HG02885 (cell line): ENCODE measurements around the gene GRIPAP1.

ENCODE experiments used
- ATAC-seq: cut with Tn5 transposase; IDR thresholded peaks from one replicate; pipeline ENCODE4 v1.9.1; 2021; ENCODE audit warnings: mild to moderate bottlenecking; ENCODE audit not compliant: unreplicated experiment, poor library complexity

Gene GRIPAP1, protein sequence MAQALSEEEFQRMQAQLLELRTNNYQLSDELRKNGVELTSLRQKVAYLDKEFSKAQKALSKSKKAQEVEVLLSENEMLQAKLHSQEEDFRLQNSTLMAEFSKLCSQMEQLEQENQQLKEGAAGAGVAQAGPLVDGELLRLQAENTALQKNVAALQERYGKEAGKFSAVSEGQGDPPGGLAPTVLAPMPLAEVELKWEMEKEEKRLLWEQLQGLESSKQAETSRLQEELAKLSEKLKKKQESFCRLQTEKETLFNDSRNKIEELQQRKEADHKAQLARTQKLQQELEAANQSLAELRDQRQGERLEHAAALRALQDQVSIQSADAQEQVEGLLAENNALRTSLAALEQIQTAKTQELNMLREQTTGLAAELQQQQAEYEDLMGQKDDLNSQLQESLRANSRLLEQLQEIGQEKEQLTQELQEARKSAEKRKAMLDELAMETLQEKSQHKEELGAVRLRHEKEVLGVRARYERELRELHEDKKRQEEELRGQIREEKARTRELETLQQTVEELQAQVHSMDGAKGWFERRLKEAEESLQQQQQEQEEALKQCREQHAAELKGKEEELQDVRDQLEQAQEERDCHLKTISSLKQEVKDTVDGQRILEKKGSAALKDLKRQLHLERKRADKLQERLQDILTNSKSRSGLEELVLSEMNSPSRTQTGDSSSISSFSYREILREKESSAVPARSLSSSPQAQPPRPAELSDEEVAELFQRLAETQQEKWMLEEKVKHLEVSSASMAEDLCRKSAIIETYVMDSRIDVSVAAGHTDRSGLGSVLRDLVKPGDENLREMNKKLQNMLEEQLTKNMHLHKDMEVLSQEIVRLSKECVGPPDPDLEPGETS

DNA sequence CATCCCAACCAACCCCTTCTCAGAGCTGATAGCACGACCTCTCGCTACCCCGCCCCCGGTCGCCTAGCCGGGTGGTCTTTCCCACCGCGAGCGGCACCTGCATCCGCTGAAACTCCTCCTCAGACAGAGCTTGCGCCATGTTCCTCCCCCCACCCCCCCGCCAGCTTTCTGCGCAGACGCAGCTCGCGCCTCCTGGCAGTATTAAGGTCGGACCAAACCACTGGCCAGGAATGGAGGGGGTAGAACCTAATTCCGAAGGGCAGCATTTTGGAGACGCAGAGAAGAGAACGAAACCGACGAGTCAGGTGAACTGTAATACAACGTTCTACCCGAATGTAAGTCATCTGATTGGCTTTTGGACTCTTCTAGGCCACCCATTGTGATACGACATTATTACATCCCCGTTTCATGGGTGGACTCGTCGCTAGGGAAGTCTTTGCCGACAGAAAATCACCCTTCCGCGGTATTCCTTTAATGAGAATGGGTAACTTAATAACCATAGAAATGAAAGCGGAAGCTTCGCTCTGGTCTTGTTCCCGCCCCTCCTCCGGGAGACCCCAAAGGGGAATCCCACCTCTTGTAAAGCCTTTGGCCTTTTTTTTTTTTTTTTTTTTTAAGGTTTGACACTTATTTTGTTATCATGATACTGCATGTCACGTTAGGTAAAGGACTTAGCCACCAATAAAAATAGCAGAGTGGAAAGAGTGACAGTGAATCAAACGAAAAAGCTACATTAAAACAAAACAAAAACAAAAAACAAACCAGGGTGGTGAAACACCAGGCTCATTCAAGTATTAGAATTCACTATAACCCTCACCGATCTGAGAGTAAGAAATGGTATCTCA is at the start of gene GRIPAP1:
TSS of gene GRIPAP1 (minus strand) at position 174 of the 845 bp plus-strand sequence. CDS start at position 139, 35 bp downstream.
- ATAC-seq: peak; percentile 79

DNA sequence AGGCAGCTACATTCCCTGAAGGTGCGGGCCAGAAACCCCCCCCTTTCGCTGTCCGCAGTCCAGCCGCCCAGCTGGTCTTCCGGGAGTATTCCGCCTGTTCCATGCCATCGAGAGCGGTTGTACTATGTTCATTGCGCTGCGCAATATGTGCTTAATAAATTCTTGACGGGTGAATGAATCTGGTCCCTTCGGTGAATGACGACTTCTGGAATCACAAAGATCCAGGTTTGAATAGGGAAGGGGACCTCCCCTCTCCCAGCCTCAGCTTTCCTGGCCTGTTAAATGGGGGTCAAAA is 41.9 kb upstream of the GRIPAP1 start:
- ATAC-seq: no peak

DNA sequence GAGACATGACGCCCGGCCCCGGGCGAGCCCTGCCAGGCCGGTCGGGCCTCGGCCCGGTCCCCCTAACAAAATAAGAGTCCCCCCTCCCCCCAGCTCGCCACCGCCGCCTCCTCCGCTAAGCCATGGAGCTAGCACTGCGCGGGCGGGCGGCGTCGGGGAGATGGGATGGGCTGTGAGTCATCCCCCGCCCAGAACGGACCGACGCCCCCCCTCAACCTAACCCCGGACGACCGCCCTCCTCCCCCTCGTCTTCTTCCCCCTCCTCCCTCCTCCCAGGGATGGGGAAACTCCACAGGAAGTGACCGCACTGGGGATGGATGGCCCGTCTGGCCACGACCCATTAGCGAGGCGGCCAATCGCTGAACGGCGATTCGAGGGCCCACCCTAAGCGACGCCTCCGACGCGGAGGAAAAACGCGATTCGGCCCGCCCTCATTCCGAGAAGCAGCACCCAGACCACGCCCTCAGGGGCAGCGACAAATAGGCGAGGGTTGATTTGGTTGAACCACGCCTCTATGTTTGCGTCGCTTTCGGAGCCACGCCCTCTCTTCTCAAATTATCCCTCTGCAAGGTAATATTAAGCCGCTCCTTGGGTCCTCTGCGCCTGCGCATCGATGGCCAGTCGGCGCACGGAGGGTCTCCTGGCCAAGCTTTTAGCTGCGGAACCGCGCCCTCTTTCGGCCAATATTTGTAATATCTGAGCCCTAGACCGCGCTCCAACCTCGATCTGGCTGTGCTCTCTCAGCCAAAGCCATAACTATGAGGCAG is 41.3 kb upstream of the GRIPAP1 start, which contains the start of gene TFE3:
TSS of gene TFE3 (minus strand) at position 138 of the 767 bp plus-strand sequence. CDS start at position 7, 131 bp downstream.
- peak; percentile 92 for ATAC-seq

DNA sequence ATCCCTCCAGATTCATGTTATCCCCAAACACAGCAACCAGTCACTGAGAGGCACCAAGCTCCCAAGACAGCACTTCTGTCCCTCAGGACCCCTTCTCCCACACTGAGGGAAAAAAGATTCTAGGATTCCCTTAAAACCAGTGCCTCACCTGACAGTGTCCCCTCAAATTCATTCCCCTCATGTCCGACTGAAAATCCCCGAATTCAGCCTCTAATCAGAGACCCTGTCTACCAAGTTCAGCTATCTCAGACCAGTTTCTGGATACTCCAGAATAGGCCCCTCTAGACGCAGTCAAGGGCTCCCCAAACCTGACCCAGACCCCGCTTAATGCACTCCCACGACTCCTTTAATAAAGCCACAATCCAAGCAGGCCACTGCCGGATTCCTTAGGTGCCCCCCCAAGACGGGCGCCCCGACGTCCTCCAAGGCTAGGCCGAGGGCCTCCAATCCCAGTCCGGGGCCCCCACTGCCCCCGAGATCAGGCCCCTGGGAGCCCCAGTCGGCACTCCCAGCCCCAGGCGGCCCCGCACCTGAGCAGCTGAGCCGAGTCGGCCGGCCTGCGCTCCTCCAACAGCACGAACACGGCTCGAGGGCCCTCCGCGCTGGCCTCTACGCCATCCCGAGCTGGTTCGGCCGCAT is 40.6 kb upstream of the GRIPAP1 start:
- no peak for ATAC-seq

DNA sequence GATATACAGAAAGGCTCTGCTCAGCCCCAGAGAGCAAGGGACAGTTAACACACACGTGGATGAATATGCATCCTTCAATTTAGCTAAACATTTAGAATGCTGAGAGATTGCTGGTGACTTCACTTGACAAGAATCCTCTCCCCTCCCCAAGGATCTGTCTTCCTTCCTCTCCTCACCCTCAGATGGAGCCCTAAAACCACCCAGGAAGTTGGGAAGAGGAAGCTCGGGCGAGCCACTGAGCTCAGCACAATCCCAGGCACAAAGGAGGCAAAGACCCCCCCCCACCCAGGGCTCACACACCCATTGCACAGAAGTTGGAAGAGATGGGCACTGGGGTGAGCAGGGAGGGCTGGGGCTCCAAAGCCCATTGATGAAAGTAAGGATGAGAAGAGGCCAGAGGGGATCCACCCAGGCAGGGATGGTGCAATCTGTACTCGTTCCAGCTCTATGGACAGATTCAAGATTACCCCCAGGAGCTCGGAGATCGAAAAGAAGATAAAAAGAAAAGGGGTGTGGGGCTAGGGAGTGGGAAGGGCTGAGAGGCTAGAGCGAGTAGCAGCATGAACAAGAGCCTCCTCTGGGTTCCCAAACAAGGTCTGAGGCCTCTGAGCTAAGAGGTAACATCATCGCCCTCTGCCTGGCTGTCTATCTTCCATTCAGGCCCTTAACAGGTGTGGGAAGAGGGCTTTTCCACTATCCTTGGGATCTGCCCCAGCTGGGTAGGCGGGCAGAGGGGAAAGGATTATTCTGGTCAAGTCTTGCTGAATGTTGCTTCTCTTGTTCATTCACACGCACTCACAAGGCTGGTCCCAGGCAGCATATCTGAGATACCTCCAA is 39.9 kb upstream of the GRIPAP1 start:
- no peak for ATAC-seq

DNA sequence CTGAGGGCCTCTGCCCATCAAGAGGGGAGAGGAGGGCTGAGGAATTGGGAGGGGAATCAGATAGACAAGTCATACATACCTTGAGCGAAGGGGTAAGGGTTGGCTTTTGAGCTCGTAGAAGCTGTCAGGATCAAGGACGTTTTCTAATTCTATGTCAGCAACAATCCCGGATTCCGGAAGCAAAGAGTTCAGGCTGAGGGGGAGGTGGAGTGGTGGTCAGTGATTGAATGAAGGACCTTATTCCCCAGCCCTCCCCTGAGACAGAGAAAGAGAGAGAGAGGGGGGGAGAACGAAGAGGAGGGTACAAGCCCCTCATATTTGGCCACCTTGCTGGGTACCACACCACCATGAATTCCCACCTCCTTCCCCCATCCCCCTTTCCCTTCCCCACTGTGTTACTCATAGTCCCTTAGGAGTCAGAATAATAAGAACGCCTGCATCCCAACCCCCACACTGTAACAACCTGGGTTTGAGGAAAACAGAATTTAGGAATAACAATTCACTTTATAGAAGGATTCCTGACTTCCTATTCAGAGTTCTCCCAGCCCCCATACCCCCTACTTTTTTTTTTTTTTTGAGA is 38.4 kb upstream of the GRIPAP1 start:
- no peak for ATAC-seq

DNA sequence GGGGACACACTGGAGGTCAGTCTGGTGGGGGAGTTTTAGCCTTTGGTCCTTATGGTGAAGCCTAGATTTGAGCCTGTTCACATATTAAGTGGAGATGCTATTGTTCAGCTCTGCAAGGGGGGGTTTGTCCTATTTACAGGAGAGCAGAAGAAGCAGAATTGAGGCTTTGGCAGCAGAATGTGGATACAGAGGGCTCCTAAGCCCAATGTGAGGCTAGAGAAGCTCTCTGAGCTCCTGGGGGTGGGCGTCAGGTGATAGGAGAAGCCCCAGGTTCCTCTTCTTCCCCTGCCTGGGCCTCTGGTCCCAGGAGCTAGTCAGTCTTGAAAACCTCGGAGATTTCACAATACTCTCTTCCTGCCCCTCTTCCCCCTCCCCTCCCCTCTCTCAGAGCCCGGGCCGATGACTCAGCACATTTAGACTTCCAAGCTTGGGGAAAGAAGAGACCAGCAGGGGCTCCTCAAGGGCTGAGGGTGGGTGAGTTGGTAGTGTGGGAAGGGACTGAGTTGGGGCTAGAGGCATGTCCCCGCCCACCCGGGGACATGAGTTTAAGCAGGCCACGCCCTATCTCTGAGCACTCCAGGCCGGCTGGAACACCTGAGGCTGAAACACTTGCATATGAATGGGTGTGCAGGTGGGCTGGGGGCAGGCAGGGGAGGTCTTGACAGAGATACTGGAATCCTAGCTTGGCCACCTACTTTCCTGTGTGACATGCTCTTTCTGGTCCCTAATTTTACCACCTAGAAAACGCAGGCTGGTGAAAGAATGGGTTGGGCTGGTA is 37.7 kb upstream of the GRIPAP1 start:
- no peak for ATAC-seq

DNA sequence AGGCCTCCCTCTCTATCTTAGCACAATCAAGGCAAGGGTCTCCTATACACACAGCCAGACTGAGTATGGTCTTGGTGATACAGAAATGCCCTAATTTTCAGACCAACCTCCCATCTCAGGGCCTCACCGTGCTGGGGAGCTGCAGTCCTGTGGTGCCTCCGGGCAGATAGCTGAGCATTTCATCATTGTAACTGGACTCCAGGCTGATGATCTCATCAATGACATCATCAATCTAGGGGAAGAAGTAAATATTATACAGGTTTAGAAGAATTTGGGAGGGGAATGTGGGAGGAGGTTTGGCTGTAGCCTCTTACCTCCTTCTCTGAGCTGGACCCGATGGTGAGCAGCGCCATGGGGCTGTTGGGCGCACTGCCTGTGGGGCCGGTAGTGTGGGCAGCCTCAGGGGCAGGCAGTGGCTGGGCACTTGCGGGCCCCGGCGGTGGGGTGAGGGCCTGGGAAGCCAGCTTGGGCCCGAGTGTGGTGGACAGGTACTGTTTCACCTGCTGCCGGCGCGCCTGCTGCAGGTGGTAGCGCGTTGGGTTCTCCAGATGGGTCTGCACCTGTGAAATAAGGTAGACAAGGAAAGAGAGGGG is 35.9 kb upstream of the GRIPAP1 start:
- no peak for ATAC-seq

DNA sequence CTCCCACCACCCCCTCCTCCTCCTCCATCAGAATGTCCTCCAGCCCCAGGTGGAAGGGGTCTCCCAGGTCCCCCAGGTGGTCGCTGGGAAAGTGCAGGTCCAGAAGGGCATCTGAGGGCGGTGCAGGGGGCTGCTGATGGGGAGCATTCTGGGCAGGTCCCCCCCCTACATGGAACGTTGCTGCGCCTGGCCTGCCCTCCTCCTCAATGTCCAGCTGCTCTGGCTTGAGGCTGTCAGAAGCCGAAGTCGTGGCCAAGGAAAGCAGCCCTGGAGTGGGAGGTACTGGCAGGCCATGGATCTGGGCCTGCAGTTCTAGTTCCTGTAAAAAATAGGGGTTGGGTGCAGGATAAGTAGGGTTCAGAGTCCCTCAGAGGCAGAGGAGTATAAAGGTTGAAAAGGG is 28.2 kb upstream of the GRIPAP1 start:
- ATAC-seq: no peak

DNA sequence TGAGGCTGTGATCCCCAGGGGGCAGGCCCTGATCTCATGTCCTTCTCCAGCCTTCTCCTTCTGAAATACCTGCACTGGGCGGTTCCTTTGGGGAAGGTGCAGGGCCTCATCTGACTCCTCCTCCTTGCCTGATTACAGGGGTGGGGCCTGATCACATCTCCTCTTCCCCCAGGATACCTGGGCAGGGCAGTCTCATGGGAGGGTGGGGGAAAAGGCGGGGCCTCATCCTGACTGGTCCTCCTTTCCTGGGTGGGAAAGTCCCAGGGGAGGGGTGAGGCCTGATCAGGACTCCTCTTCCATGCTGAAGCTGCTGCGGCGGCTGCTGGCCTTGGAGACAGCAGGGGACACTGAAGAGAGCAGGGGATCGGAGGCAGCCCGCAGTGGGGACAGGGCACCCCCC is 27.8 kb upstream of the GRIPAP1 start:
- ATAC-seq: no peak

DNA sequence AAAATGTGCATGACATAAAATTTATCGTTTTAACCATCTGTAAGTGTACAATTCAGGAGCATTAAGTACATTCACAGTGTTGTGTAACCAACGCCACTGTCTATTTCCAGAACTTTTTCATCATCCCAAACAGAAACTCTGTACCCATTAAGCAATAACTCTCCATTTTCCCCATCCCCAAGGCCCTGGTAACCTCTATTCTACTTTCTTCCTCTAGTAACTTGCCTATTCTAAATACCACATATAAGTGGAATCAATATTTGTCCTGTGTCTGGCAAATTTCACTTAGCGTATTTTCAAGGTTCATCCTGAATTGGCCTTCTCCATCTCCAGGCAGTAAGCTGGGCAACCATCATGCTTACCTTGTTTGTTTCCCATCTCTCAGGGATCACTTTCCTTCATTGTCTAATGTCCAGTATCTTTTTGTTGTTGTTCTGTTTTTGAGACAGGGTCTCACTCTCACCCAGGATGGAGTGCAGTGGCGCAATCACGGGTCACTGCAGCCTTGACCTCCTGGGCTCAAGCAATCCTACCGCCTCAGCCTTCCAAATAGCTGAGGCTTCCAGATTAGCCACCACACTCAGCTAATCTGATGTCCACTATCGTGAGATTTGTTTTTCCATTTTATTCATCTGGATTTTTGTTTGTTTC is 17.7 kb upstream of the GRIPAP1 start:
- ATAC-seq: no peak

DNA sequence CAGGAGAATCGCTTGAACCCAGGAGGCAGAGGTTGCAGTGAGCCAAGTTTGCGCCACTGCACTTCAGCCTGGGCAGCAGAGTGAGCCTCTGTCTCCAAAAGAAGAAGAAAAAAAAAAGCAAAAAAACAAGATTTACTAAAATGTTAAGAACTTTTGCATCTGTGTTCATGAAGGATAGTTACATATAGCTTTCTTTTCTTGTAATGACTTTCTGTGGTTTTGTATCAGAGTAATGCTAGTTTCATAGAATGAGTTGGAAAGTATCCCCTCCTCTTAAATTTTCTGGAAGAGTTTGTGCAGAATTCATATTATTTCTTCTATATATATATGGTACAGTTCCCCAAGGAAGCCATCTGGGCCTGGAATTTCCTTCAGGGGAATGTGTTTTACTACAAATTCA is 17.0 kb upstream of the GRIPAP1 start:
- ATAC-seq: no peak

DNA sequence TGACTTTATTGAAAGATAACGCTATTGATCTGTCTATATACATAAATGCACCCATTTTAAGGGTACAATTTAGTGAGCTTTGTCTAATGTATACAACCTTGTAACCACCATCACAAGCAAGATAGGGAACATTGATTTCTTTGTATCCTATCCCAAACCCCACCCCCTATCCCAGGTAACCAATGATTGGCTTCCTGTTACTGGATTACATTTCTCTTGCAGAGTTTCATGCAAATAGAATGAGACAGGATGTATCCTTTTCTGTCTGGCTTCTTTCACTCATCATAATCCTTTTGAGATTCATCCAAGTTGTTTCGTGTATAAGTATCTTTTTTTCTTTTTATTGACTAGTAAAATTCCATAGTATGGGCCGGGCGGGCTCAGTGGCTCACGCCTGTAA is 1.6 kb upstream of the GRIPAP1 start:
- ATAC-seq: no peak

DNA sequence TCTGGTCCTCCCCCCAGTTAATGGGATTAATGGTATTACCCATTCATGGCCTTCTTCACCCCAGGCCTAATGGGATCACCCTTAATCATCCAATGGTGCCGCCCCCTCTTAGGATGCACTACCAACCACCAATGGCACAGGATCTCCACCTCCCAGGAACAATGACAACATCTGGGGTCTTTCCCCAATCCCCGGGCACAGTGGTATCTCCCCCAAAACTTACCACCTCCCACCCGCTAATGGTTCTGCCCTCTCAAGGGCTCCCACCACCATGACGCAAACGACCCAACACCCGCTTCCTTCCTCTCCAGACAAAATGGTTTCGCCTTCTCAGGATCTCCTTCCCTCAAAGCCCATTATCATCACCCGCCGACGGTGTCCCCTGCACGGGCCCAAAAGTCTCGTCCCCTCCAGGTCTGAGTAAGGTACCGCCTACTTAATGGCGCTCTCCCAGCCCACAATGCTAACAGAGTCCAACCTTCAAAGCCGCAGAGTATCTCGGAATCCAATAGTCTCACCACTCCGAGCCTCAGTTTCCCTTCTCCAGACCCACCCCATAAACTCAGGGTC is 458 bp downstream of the GRIPAP1 start:
- peak; percentile 33 for ATAC-seq

DNA sequence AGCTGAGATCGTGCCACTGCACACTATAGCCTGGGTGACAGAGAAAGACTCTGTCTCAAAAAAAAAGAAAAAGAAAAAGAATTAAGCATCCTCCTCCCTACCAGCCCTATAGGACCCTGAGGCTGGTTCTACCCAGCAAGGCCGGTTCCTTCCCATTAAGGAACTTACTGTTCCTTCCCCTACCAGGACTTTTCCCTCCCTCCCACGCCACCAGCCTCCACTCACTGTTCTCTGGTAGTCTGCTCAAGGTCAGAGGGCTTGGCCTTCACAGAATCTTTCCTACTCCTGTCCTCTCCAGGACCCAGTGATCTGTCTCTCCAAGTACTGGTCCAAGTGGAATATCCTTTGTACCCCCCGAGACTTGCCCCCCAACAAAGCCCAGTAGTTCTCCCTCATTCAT is 1.4 kb downstream of the GRIPAP1 start:
- ATAC-seq: no peak

DNA sequence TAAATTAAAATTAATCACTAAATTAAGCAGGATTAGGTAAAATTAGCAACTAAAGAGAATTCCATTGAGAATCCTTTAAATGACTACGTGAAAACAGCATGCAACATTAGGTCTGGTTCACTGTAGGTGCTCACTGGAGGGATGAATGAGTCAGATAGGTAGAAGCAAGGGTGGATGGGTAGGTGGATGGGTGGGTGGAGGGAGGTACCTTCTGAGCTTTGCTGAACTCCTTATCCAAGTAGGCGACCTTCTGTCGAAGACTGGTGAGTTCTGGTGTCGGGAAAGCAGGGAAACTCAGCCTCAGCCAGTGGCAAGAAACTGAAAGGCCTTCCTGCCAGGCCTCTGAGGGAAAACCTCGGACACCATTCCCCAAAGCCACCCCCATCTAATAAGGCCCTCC is 3.0 kb downstream of the GRIPAP1 start:
- ATAC-seq: no peak
